ENCODE results near the gene HLA-DOA. TPM values are rescaled to one million over a fixed set of nuclear protein-coding genes. Genes with fewer than 3 reads are reported as not detected.
A peak's percentile ranks its signal among the peaks of the same experiment; 100 is the strongest.

HLA-DOA gene
- total and polyA plus RNA-seq, 10 of the 15 experiments (the other 5 are each of a cell fraction or from before 2014, with no cell fraction given) = 8.8 to 108 (median 58.3) TPM

GRCh38 chr6:33040157-33040556, 30.8 kb upstream of the HLA-DOA start (continued):
- TF ChIP-seq MAX (IDR thresholded peaks at IDR 0.05; ENCODE audit: low read depth, low read length) = no peak
- no peak for TF ChIP-seq PAX8 (IDR thresholded peaks at IDR 0.05)
- TF ChIP-seq KDM1A (IDR thresholded peaks at IDR 0.05; ENCODE audit: borderline replicate concordance) = no peak
- TF ChIP-seq STAT3 (IDR thresholded peaks at IDR 0.05; ENCODE audit: low read depth, low read length) = no peak
- TF ChIP-seq IKZF1 (conservative IDR thresholded peaks at IDR 0.05) = no peak
- no peak for TF ChIP-seq KLF5 (IDR thresholded peaks at IDR 0.05; ENCODE audit: partially characterized antibody)
- TF ChIP-seq ZNF24 (IDR thresholded peaks at IDR 0.05) = 0 out of 2 replicates have a peak, but pooled peaks have one; percentile 19
- no peak for TF ChIP-seq SPI1 (IDR thresholded peaks at IDR 0.05; ENCODE audit: borderline replicate concordance, insufficient read depth, low read depth, low read length)
- TF ChIP-seq ESRRA (IDR thresholded peaks at IDR 0.05; ENCODE audit: low read length) = no peak
- no peak for TF ChIP-seq SMC3 (IDR thresholded peaks at IDR 0.05; ENCODE audit: borderline replicate concordance, low read length)
- TF ChIP-seq BACH1 (IDR thresholded peaks at IDR 0.05; ENCODE audit: borderline replicate concordance) = no peak
- no peak for TF ChIP-seq SREBF1 (IDR thresholded peaks at IDR 0.05; ENCODE audit: low read length)
- no peak for TF ChIP-seq E4F1 (IDR thresholded peaks at IDR 0.05; ENCODE audit: borderline replicate concordance, partially characterized antibody)
- TF ChIP-seq FOXM1 (IDR thresholded peaks at IDR 0.05; ENCODE audit: low read depth, low read length) = no peak
- no peak for TF ChIP-seq TAF1 (IDR thresholded peaks at IDR 0.05; ENCODE audit: borderline replicate concordance, low read depth, low read length)
- no peak for TF ChIP-seq CUX1 (IDR thresholded peaks at IDR 0.05; ENCODE audit: insufficient replicate concordance, low read depth, low read length)
- TF ChIP-seq RFX5 (IDR thresholded peaks at IDR 0.05; ENCODE audit: low read depth, low read length) = no peak
- TF ChIP-seq CREM (IDR thresholded peaks at IDR 0.05; ENCODE audit: low read depth) = 0 out of 2 replicates have a peak, but pooled peaks have one; percentile 30
- no peak for TF ChIP-seq NR2C2 (IDR thresholded peaks at IDR 0.05; ENCODE audit: borderline replicate concordance, control insufficient read depth, insufficient read length, low read depth)
- no peak for TF ChIP-seq FOXK2 (IDR thresholded peaks at IDR 0.05)
- TF ChIP-seq LARP7 (IDR thresholded peaks at IDR 0.05) = no peak
- no peak for TF ChIP-seq SREBF2 (IDR thresholded peaks at IDR 0.05; ENCODE audit: low read length)
- no peak for TF ChIP-seq RAD21 (IDR thresholded peaks at IDR 0.05; ENCODE audit: insufficient read depth, low read depth, low read length)
- TF ChIP-seq CREB1 (IDR thresholded peaks at IDR 0.05; ENCODE audit: low read depth) = peak; percentile 32; the same call in 1 of the 2 replicates
- no peak for TF ChIP-seq WRNIP1 (IDR thresholded peaks at IDR 0.05; ENCODE audit: borderline replicate concordance, low read depth, low read length)
- TF ChIP-seq DPF2 (IDR thresholded peaks at IDR 0.05) = no peak
- TF ChIP-seq GATAD2B (conservative IDR thresholded peaks at IDR 0.05; ENCODE audit: low read depth) = no peak
- TF ChIP-seq CBX3 (IDR thresholded peaks at IDR 0.05; ENCODE audit: borderline replicate concordance, low read depth) = no peak
